ENCODE data around the gene BIRC6.

GRCh38 chr2:32623311-32623706 lies 266.5 kb downstream of the BIRC6 start:
- no peak for TF ChIP-seq CTCF (IDR thresholded peaks at IDR 0.05)
- no peak for TF ChIP-seq POLR2A (IDR thresholded peaks at IDR 0.05)
